CD14-positive monocyte (primary cell): ENCODE data around the gene CIPC. TPM values are rescaled to one million over a fixed set of nuclear protein-coding genes. Genes with fewer than 3 reads are reported as not detected.

Source experiments
- DNase-seq, 3 donors: peaks; one replicate each; pipeline ENCODE4 v3.0.0-alpha.2; 2011 to 2022
- H2AFZ ChIP-seq: 2 replicates; pipeline ENCODE4 v1.6.0; 2012; ENCODE audit warnings: mild to moderate bottlenecking, low read depth, low read length, inconsistent platforms; ENCODE audit not compliant: insufficient read depth, poor library complexity, severe bottlenecking
- H3K27ac ChIP-seq, 2 donors: 1 replicate in 1 of 2; 2 replicates in 1 of 2; pipeline ENCODE4 v1.5.1; 2012 to 2013; ENCODE audit warnings: low read length in 2 of 2, control low read depth in 1 of 2, inconsistent platforms in 1 of 2, low read depth in 1 of 2, mild to moderate bottlenecking in 1 of 2
- H3K27me3 ChIP-seq, 2 donors: one replicate each; pipeline versions ENCODE4 v1.6.0 to v1.6.1; 2011 to 2013; ENCODE audit warnings: low read length in 2 of 2; ENCODE audit not compliant: control insufficient read depth in 2 of 2, insufficient read depth in 2 of 2
- H3K36me3 ChIP-seq, 2 donors: replicated peaks in 1 of 2; 1 replicate in 1 of 2; 2 replicates in 1 of 2; pipeline versions ENCODE4 v1.5.1 to v1.6.1; 2012 to 2013; ENCODE audit warnings: low read length in 2 of 2, control low read depth in 1 of 2, inconsistent platforms in 1 of 2, mild to moderate bottlenecking in 1 of 2; ENCODE audit not compliant: insufficient read depth in 2 of 2, control insufficient read depth in 1 of 2
- H3K4me1 ChIP-seq, 2 donors: 1 replicate in 1 of 2; 2 replicates in 1 of 2; pipeline versions ENCODE4 v1.5.1 to v1.6.1; 2012 to 2013; ENCODE audit warnings: low read length in 2 of 2, control low read depth in 1 of 2, inconsistent platforms in 1 of 2, mild to moderate bottlenecking in 1 of 2, moderate library complexity in 1 of 2; ENCODE audit not compliant: insufficient read depth in 2 of 2, control insufficient read depth in 1 of 2
- H3K4me2 ChIP-seq: replicated peaks from 2 replicates; pipeline ENCODE3; 2012; ENCODE audit warnings: low read length, moderate library complexity, mild to moderate bottlenecking; ENCODE audit not compliant: poor library complexity, severe bottlenecking; ENCODE audit errors: extremely low read depth
- H3K4me3 ChIP-seq, 3 experiments: fragments of 200-600 bp in 1 of 3; sonication (generic) in 1 of 3; replicated peaks in 1 of 3; 1 replicate in 2 of 3; 2 replicates in 1 of 3; pipeline ENCODE4 v1.5.1; 2011 to 2013; ENCODE audit warnings: low read length in 3 of 3, mild to moderate bottlenecking in 3 of 3, control low read depth in 2 of 3, low read depth in 2 of 3, inconsistent platforms in 1 of 3, moderate library complexity in 1 of 3
- H3K79me2 ChIP-seq: 2 replicates; pipeline ENCODE4 v1.6.0; 2012; ENCODE audit warnings: mild to moderate bottlenecking, control low read depth, inconsistent platforms, low read length, moderate library complexity; ENCODE audit not compliant: insufficient read depth
- H3K9ac ChIP-seq: 2 replicates; pipeline ENCODE4 v1.6.0; 2017; ENCODE audit warnings: low read length, mild to moderate bottlenecking; ENCODE audit not compliant: insufficient read depth, poor library complexity, severe bottlenecking
- H3K9me3 ChIP-seq, 2 donors: replicated peaks in 1 of 2; 1 replicate in 1 of 2; 2 replicates in 1 of 2; pipeline versions ENCODE4 v1.5.1 to v1.6.1; 2012 to 2013; ENCODE audit warnings: low read length in 2 of 2, control low read depth in 1 of 2; ENCODE audit not compliant: control insufficient read depth in 1 of 2, insufficient read depth in 1 of 2
- H4K20me1 ChIP-seq: 2 replicates; pipeline ENCODE4 v1.6.0; 2012; ENCODE audit warnings: mild to moderate bottlenecking, low read length, control low read depth, moderate library complexity; ENCODE audit not compliant: insufficient read depth
- H3K27ac Mint-ChIP-seq, 7 donors: one replicate each; pipeline ENCODE4 v1.8.0; 2020; ENCODE audit warnings: mild to moderate bottlenecking in 7 of 7, mixed read lengths in 7 of 7, moderate library complexity in 6 of 7, inconsistent platforms in 2 of 7
- H3K27me3 Mint-ChIP-seq, 3 donors: one replicate each; pipeline ENCODE4 v1.8.0; 2021 to 2022; ENCODE audit warnings: low read depth in 3 of 3, mild to moderate bottlenecking in 3 of 3, mixed read lengths in 3 of 3, moderate library complexity in 3 of 3, inconsistent platforms in 1 of 3
- H3K36me3 Mint-ChIP-seq, 2 donors: one replicate each; pipeline ENCODE4 v1.8.0; 2020; ENCODE audit warnings: mixed read lengths in 2 of 2, inconsistent platforms in 1 of 2, mild to moderate bottlenecking in 1 of 2
- H3K4me1 Mint-ChIP-seq: one replicate; pipeline ENCODE4 v1.8.0; 2020; ENCODE audit warnings: mild to moderate bottlenecking, mixed read lengths
- H3K4me3 Mint-ChIP-seq, 2 donors: one replicate each; pipeline ENCODE4 v1.8.0; 2020; ENCODE audit warnings: mild to moderate bottlenecking in 2 of 2, mixed read lengths in 2 of 2, moderate library complexity in 1 of 2
- H3K9me3 Mint-ChIP-seq, 7 donors: one replicate each; pipeline ENCODE4 v1.8.0; 2020 to 2022; ENCODE audit warnings: mixed read lengths in 7 of 7, mild to moderate bottlenecking in 6 of 7, moderate library complexity in 6 of 7, inconsistent platforms in 2 of 7
- WGBS: methylation state at CpG from one replicate; pipeline ENCODE4 v1.1.5; 2013; ENCODE audit warnings: missing lambda C conversion rate; ENCODE audit not compliant: insufficient coverage; 5-methylcytosine and 5-hydroxymethylcytosine counted together
- intact Hi-C, 2 donors: fragments of 100-400 bp; cut with micrococcal nuclease; formaldehyde crosslinking; loops; one replicate each; pipeline versions ENCODE4 v1.15.0 to v1.15.1; 2023
- polyA plus RNA-seq, 3 donors: library from polyadenylated mRNA; depleted of rRNA in 1 of 3; unstranded in 2 of 3; stranded (reverse) in 1 of 3; fragments of 300-500 nt in 2 of 3; fragments of >200 nt in 1 of 3; fragmentation: Illumina TruSeq in 2 of 3; gene quantifications; 1 replicate in 2 of 3; 2 replicates in 1 of 3; pipeline ENCODE4 v1.2.3, GENCODE V29; 2012 to 2021
- TF ChIP-seq, protein P1 (sequence below): fragments of 200-600 bp; IDR thresholded peaks from one replicate; pipeline ENCODE4 v1.8.0; 2022; ENCODE audit warnings: antibody characterized with exemption, mild to moderate bottlenecking

The CIPC gene
- polyA plus RNA-seq, 3 donors = 4.4 to 11.2 (median 7.0) TPM

GRCh38 chr14:77055306-77055705 is 42.8 kb upstream of the CIPC start:
- WGBS = 95% methylated on average over 4 of the region's 5 CpGs
- no peak overlapping the region for H3K4me3 ChIP-seq
- no peaks in the 10 kb centered on the region for H3K36me3 ChIP-seq
- Mint-ChIP-seq H3K36me3 (no peaks in the 10 kb centered on the region), H3K27me3 (peaks cover 0 to 4% (median 3%) of the 10 kb centered on the region in 3 donors), H3K4me1 (peaks cover 22% of the 10 kb centered on the region), H3K4me3 (no peak overlapping the region), H3K9me3 (peaks cover 0 to 6% (median 3%) of the 10 kb centered on the region in 7 donors), H3K27ac (no peak overlapping the region)
- H3K4me2 ChIP-seq = no peak overlapping the region
- no peak overlapping the region for H3K9ac ChIP-seq
- no peaks in the 10 kb centered on the region for H3K27me3 ChIP-seq
- TF ChIP-seq, protein P1, sequence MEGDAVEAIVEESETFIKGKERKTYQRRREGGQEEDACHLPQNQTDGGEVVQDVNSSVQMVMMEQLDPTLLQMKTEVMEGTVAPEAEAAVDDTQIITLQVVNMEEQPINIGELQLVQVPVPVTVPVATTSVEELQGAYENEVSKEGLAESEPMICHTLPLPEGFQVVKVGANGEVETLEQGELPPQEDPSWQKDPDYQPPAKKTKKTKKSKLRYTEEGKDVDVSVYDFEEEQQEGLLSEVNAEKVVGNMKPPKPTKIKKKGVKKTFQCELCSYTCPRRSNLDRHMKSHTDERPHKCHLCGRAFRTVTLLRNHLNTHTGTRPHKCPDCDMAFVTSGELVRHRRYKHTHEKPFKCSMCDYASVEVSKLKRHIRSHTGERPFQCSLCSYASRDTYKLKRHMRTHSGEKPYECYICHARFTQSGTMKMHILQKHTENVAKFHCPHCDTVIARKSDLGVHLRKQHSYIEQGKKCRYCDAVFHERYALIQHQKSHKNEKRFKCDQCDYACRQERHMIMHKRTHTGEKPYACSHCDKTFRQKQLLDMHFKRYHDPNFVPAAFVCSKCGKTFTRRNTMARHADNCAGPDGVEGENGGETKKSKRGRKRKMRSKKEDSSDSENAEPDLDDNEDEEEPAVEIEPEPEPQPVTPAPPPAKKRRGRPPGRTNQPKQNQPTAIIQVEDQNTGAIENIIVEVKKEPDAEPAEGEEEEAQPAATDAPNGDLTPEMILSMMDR = no peak
- DNase-seq = no peak
- H2AFZ ChIP-seq = no peak overlapping the region
- H3K9me3 ChIP-seq = peaks cover 0 to 6% of the 10 kb centered on the region in 2 donors
- intact Hi-C loops = loop anchor here in 1 of 2 donors (5.0 kb wide), 1 partner anchor 33 kb away; no protein-coding TSS in a partner anchor
- H4K20me1 ChIP-seq = no peaks in the 10 kb centered on the region
- H3K27ac ChIP-seq = no peak overlapping the region
- no peaks in the 10 kb centered on the region for H3K79me2 ChIP-seq
- H3K4me1 ChIP-seq = peaks cover 6 to 9% of the 10 kb centered on the region in 2 donors

GRCh38 chr14:77055981-77056380 is 42.1 kb upstream of the CIPC start:
- Histone ChIP-seq H3K4me1 (peaks cover 4 to 6% of the 10 kb centered on the region in 2 donors), H3K4me2 (no peak overlapping the region), H3K9ac (no peak overlapping the region), H3K36me3 (no peaks in the 10 kb centered on the region), H3K27me3 (no peaks in the 10 kb centered on the region), H2AFZ (no peak overlapping the region), H3K79me2 (no peaks in the 10 kb centered on the region), H3K9me3 (peaks cover 0 to 6% of the 10 kb centered on the region in 2 donors), H3K4me3 (no peak overlapping the region), H4K20me1 (no peaks in the 10 kb centered on the region), H3K27ac (no peak overlapping the region)
- no peak for DNase-seq
- TF ChIP-seq, protein P1 = no peak
- intact Hi-C loops = loop anchor here in 1 of 2 donors (5.0 kb wide), 1 partner anchor 34 kb away; no protein-coding TSS in a partner anchor
- 100% methylated on average over 3 of the region's 3 CpGs for WGBS
- Mint-ChIP-seq H3K4me3 (no peak overlapping the region), H3K27ac (no peak overlapping the region), H3K9me3 (peaks cover 0 to 6% (median 3%) of the 10 kb centered on the region in 7 donors), H3K27me3 (peaks cover 0 to 4% (median 3%) of the 10 kb centered on the region in 3 donors), H3K36me3 (no peaks in the 10 kb centered on the region), H3K4me1 (peaks cover 15% of the 10 kb centered on the region)
